PC-3 (cell line): Measurements from ENCODE around the gene SLC27A4. TPM values are rescaled to one million over a fixed set of nuclear protein-coding genes. Genes with fewer than 3 reads are reported as not detected.
A peak's percentile ranks its signal among the peaks of the same experiment; 100 is the strongest.

Source experiments
- ATAC-seq: fragments of 200-7000 bp; cut with Tn5 transposase; 2 replicates; pipeline ENCODE4 v1.9.1; 2020; ENCODE audit warnings: mild to moderate bottlenecking, moderate library complexity
- BruUV-seq: library from RNA; stranded (reverse); fragments of 400-500 nt; replicated peaks from 2 replicates; lab custom pipeline; 2021; lab: Mats Ljungman, UMichigan
- CTCF ChIA-PET: fragments of 300-600 bp; sonication (Branson Sonifier 250); formaldehyde crosslinking; loops from one replicate; lab custom pipeline; 2022; ENCODE audit warnings: antibody characterized with exemption; lab: Charles Lee
- POLR2A ChIA-PET: fragments of 300-600 bp; sonication (Branson Sonifier 250); formaldehyde crosslinking; loops from one replicate; lab custom pipeline; 2022; ENCODE audit warnings: antibody characterized with exemption; ENCODE audit not compliant: unreplicated experiment; lab: Charles Lee
- DNase-seq: peaks from one replicate; pipeline ENCODE4 v3.0.0-alpha.2; 2015
- H2AFZ ChIP-seq: fragments of 300-600 bp; sonication (generic); 2 replicates; pipeline ENCODE4 v1.6.0; 2016; ENCODE audit warnings: antibody characterized with exemption, low read length
- H3F3A ChIP-seq: fragments of 300-600 bp; sonication (generic); one replicate; pipeline ENCODE4 v1.6.0; 2017; ENCODE audit warnings: antibody characterized with exemption, low read length, control low read depth, mild to moderate bottlenecking; ENCODE audit not compliant: unreplicated experiment
- H3K27ac ChIP-seq: fragments of 300-600 bp; sonication (generic); 2 replicates; pipeline ENCODE4 v1.5.1; 2016; ENCODE audit warnings: mild to moderate bottlenecking, low read length
- H3K27me3 ChIP-seq: fragments of 300-600 bp; sonication (generic); 2 replicates; pipeline ENCODE4 v1.6.1; 2016; ENCODE audit warnings: low read length, mixed read lengths
- H3K36me3 ChIP-seq: fragments of 300-600 bp; sonication (generic); 2 replicates; pipeline ENCODE4 v1.6.1; 2016; ENCODE audit warnings: low read depth, mixed run types, low read length, mixed read lengths
- H3K4me1 ChIP-seq: fragments of 300-600 bp; sonication (generic); 2 replicates; pipeline ENCODE4 v1.5.1; 2016; ENCODE audit warnings: low read length; ENCODE audit not compliant: insufficient read depth
- H3K4me2 ChIP-seq: fragments of 300-600 bp; sonication (generic); 2 replicates; pipeline ENCODE4 v1.6.0; 2016; ENCODE audit warnings: low read length
- H3K4me3 ChIP-seq: fragments of 300-600 bp; sonication (generic); 2 replicates; pipeline ENCODE4 v1.5.1; 2016; ENCODE audit warnings: mild to moderate bottlenecking, low read length, mixed read lengths
- H3K79me2 ChIP-seq: fragments of 300-600 bp; sonication (generic); 2 replicates; pipeline ENCODE4 v1.6.1; 2017; ENCODE audit warnings: low read length, mixed read lengths
- H3K9ac ChIP-seq: fragments of 300-600 bp; sonication (generic); 2 replicates; pipeline ENCODE4 v1.6.0; 2016; ENCODE audit warnings: mild to moderate bottlenecking, low read length
- H3K9me2 ChIP-seq: fragments of 300-600 bp; sonication (generic); replicated peaks from 2 replicates; pipeline ENCODE4 v1.6.1; 2016; ENCODE audit warnings: mixed run types, low read length, mixed read lengths
- H3K9me3 ChIP-seq: fragments of 300-600 bp; sonication (generic); 2 replicates; pipeline ENCODE4 v1.6.1; 2016; ENCODE audit warnings: low read length, mixed read lengths
- H4K20me1 ChIP-seq: fragments of 300-600 bp; sonication (generic); 2 replicates; pipeline ENCODE4 v1.6.1; 2016; ENCODE audit warnings: low read length, mixed read lengths
- CTCF ChIP-seq: fragments of 300-600 bp; sonication (generic); conservative IDR thresholded peaks from 2 replicates; pipeline ENCODE4 v1.5.1; 2017; ENCODE audit warnings: antibody characterized with exemption, low read depth, mild to moderate bottlenecking, low read length
- EZH2 ChIP-seq: fragments of 300-600 bp; sonication (generic); IDR thresholded peaks from one replicate; pipeline ENCODE4 v1.6.1; 2017; ENCODE audit warnings: antibody characterized with exemption, mild to moderate bottlenecking, low read length; ENCODE audit not compliant: unreplicated experiment
- EZH2phosphoT487 ChIP-seq: fragments of 300-600 bp; sonication (generic); IDR thresholded peaks from 2 replicates; pipeline ENCODE4 v1.6.1; 2018; ENCODE audit warnings: mild to moderate bottlenecking, antibody characterized with exemption, low read length, borderline replicate concordance
- intact Hi-C: fragments of 100-400 bp; cut with micrococcal nuclease; formaldehyde crosslinking; loops from 2 replicates; pipeline ENCODE4 v1.9.0; 2023
- total RNA-seq: library from RNA; depleted of rRNA; stranded (reverse); fragments of >200 nt; gene quantifications from 2 replicates; pipeline ENCODE4 v1.2.3, GENCODE V29; 2014

SLC27A4 gene
- total RNA-seq, 1 experiment from 2014 or later, result 39.1 TPM

GRCh38 chr9:128322404-128323211 is 17.7 kb upstream of the SLC27A4 start, which contains the start of the genes COQ4 and TRUB2:
COQ4 (plus strand) TSS chr9:128322839; CDS start chr9:128322859, 20 bp downstream.
TRUB2 (minus strand) TSS chr9:128322447; CDS start chr9:128322408, 39 bp downstream.
- no peaks in the 10 kb centered on the region for H3K27me3 ChIP-seq
- H3K4me3 ChIP-seq, result peak within 1 kb of the TSS; percentile 85
- peak within 1 kb of the TSS; percentile 85 for H3K4me2 ChIP-seq
- DNase-seq, result peak; percentile 89
- H2AFZ ChIP-seq, result peak within 1 kb of the TSS; percentile 90
- H3K9ac ChIP-seq, result peak within 1 kb of the TSS; percentile 95
- no peaks in the 10 kb centered on the region for H4K20me1 ChIP-seq
- H3K9me3 ChIP-seq, result no peaks in the 10 kb centered on the region
- peaks cover 6% of the 10 kb centered on the region; the same call in 1 of the 2 replicates for H3K4me1 ChIP-seq
- intact Hi-C loops, result loop anchor here (2.0 kb wide), 2 partner anchors 18 to 28 kb away; partner anchors contain the start of gene SLC27A4
- no peaks in the 10 kb centered on the region for H3F3A ChIP-seq
- BruUV-seq, result no TSS peak
- peaks cover 41% of the 10 kb centered on the region for H3K79me2 ChIP-seq
- no peaks in the 10 kb centered on the region for H3K9me2 ChIP-seq
- ATAC-seq, result peak; percentile 89
- peak within 1 kb of the TSS; percentile 86 for H3K27ac ChIP-seq
- TF ChIP-seq EZH2phosphoT487 (no peak), CTCF (no peak), EZH2 (no peak)
- H3K36me3 ChIP-seq, result peaks cover 4% of the 10 kb centered on the region; the same call in 1 of the 2 replicates
- POLR2A ChIA-PET, result interaction anchor here (0.6 kb wide), 1 partner anchor 58 kb away, joined by 4 read pairs; no protein-coding TSS in a partner anchor
- CTCF ChIA-PET, result no interaction called here

GRCh38 chr9:128323212-128323730 is 17.1 kb upstream of the SLC27A4 start:
- DNase-seq, result no peak
- TF ChIP-seq CTCF (no peak), EZH2 (no peak), EZH2phosphoT487 (no peak)
- CTCF ChIA-PET, result no interaction called here
- H3K9ac ChIP-seq, result peak overlapping the region; percentile 95
- intact Hi-C loops, result loop anchor here (2.0 kb wide), 2 partner anchors 18 to 28 kb away; partner anchors contain the start of gene SLC27A4
- peaks cover 41% of the 10 kb centered on the region for H3K79me2 ChIP-seq
- POLR2A ChIA-PET, result no interaction called here
- H3K9me2 ChIP-seq, result no peaks in the 10 kb centered on the region
- no peaks in the 10 kb centered on the region for H4K20me1 ChIP-seq
- peak overlapping the region; percentile 85 for H3K4me2 ChIP-seq
- peak overlapping the region; percentile 85 for H3K4me3 ChIP-seq
- H3K27ac ChIP-seq, result peak overlapping the region; percentile 86
- no peaks in the 10 kb centered on the region for H3K9me3 ChIP-seq
- no peaks in the 10 kb centered on the region for H3F3A ChIP-seq
- H3K36me3 ChIP-seq, result peaks cover 4% of the 10 kb centered on the region; the same call in 1 of the 2 replicates
- H2AFZ ChIP-seq, result peak overlapping the region; percentile 90
- no peak for ATAC-seq
- BruUV-seq, result TSS peak; percentile 64
- H3K4me1 ChIP-seq, result peaks cover 6% of the 10 kb centered on the region; the same call in 1 of the 2 replicates
- no peaks in the 10 kb centered on the region for H3K27me3 ChIP-seq
